Hindlimb muscle (tissue), 1 donor: Measurements from ENCODE around the gene FGFRL1. TPM values are rescaled to one million over a fixed set of nuclear protein-coding genes. Genes with fewer than 3 reads are reported as not detected.

Source experiments
- DNase-seq: peaks from one replicate; pipeline ENCODE4 v3.0.0-alpha.2; 2013
- polyA plus RNA-seq: library from polyadenylated mRNA; unstranded; fragments of 120-200 nt; gene quantifications from one replicate; pipeline ENCODE4 v1.2.1, GENCODE V29; 2013; ENCODE audit not compliant: insufficient read length

The FGFRL1 gene
- polyA plus RNA-seq, 1 donor = 297 TPM

- peak; percentile 76 for DNase-seq
Observed at GRCh38 chr4:1009542-1010394, 1.7 kb upstream of the FGFRL1 start.

GRCh38 chr4:1010395-1011021 is 918 bp upstream of the FGFRL1 start:
- peak; percentile 57 for DNase-seq

- DNase-seq = no peak
Observed at GRCh38 chr4:1011666-1012033, 224 bp downstream of the FGFRL1 start.

- no peak for DNase-seq
Observed at GRCh38 chr4:1012034-1012739, 761 bp downstream of the FGFRL1 start.

- DNase-seq = no peak
Observed at GRCh38 chr4:1013225-1014073, 2.0 kb downstream of the FGFRL1 start.

GRCh38 chr4:1014291-1015167 is 3.1 kb downstream of the FGFRL1 start:
- no peak for DNase-seq

GRCh38 chr4:1015179-1015578 is 3.8 kb downstream of the FGFRL1 start:
- DNase-seq = no peak

GRCh38 chr4:1015746-1016145 is 4.3 kb downstream of the FGFRL1 start:
- no peak for DNase-seq

GRCh38 chr4:1017211-1017610 is 5.8 kb downstream of the FGFRL1 start:
- no peak for DNase-seq

- DNase-seq = no peak
Observed at GRCh38 chr4:1017706-1018105, 6.3 kb downstream of the FGFRL1 start.

GRCh38 chr4:1018147-1019020 is 7.0 kb downstream of the FGFRL1 start:
- DNase-seq = no peak

GRCh38 chr4:1019320-1019719 is 7.9 kb downstream of the FGFRL1 start:
- no peak for DNase-seq

GRCh38 chr4:1019729-1020470 is 8.5 kb downstream of the FGFRL1 start:
- no peak for DNase-seq

GRCh38 chr4:1021386-1022050 is 10.1 kb downstream of the FGFRL1 start:
- no peak for DNase-seq

GRCh38 chr4:1022051-1022738 is 10.8 kb downstream of the FGFRL1 start:
- no peak for DNase-seq

- DNase-seq = no peak
Observed at GRCh38 chr4:1022739-1023066, 11.3 kb downstream of the FGFRL1 start.

GRCh38 chr4:1023075-1023640 is 11.7 kb downstream of the FGFRL1 start:
- no peak for DNase-seq
